ENCODE results near the gene CRAMP1.

The CRAMP1 gene

GRCh38 chr16:1661826-1662225 is 49.7 kb downstream of the CRAMP1 start:
- DNase-seq (ENCODE audit: low read depth): no peak
- no peak for TF ChIP-seq CTCF (conservative IDR thresholded peaks at IDR 0.05; ENCODE audit: low read depth, low read length)
- H3K4me3 ChIP-seq (ENCODE audit: low read length): no peak overlapping the region

- no peak overlapping the region for H3K4me3 ChIP-seq (ENCODE audit: low read length)
- DNase-seq (ENCODE audit: low read depth): no peak
- TF ChIP-seq CTCF (conservative IDR thresholded peaks at IDR 0.05; ENCODE audit: low read depth, low read length): no peak
Observed at GRCh38 chr16:1662543-1662942, 50.4 kb downstream of the CRAMP1 start.

GRCh38 chr16:1665829-1666228 is 53.7 kb downstream of the CRAMP1 start:
- no peak overlapping the region for H3K4me3 ChIP-seq (ENCODE audit: low read length)
- no peak for DNase-seq (ENCODE audit: low read depth)
- TF ChIP-seq CTCF (conservative IDR thresholded peaks at IDR 0.05; ENCODE audit: low read depth, low read length): no peak

- no peak for TF ChIP-seq CTCF (conservative IDR thresholded peaks at IDR 0.05; ENCODE audit: low read depth, low read length)
- DNase-seq (ENCODE audit: low read depth): no peak
- H3K4me3 ChIP-seq (ENCODE audit: low read length): no peak overlapping the region
Observed at GRCh38 chr16:1666316-1666715, 54.2 kb downstream of the CRAMP1 start.

GRCh38 chr16:1667271-1667670 is 55.1 kb downstream of the CRAMP1 start:
- DNase-seq (ENCODE audit: low read depth): no peak
- no peak for TF ChIP-seq CTCF (conservative IDR thresholded peaks at IDR 0.05; ENCODE audit: low read depth, low read length)
- H3K4me3 ChIP-seq (ENCODE audit: low read length): no peak overlapping the region

GRCh38 chr16:1667916-1668315 is 55.8 kb downstream of the CRAMP1 start:
- no peak for DNase-seq (ENCODE audit: low read depth)
- no peak for TF ChIP-seq CTCF (conservative IDR thresholded peaks at IDR 0.05; ENCODE audit: low read depth, low read length)
- no peak overlapping the region for H3K4me3 ChIP-seq (ENCODE audit: low read length)

- no peak for DNase-seq (ENCODE audit: low read depth)
- no peak for TF ChIP-seq CTCF (conservative IDR thresholded peaks at IDR 0.05; ENCODE audit: low read depth, low read length)
- H3K4me3 ChIP-seq (ENCODE audit: low read length): no peak overlapping the region
Observed at GRCh38 chr16:1668612-1669319, 56.6 kb downstream of the CRAMP1 start.

Measured in retinal pigment epithelial cell (primary cell).